GM21367 (cell line): Measurements from ENCODE around the gene SORBS2.

Experiments
- ATAC-seq: cut with Tn5 transposase; IDR thresholded peaks from one replicate; pipeline ENCODE4 v1.9.1; 2021; ENCODE audit not compliant: unreplicated experiment

Gene SORBS2

GRCh38 chr4:185651137-185651677 is 160.8 kb downstream of the SORBS2 start:
- no peak for ATAC-seq

GRCh38 chr4:185648631-185649030 is 163.4 kb downstream of the SORBS2 start:
- no peak for ATAC-seq

- no peak for ATAC-seq
Measured at GRCh38 chr4:185645403-185645802, 166.6 kb downstream of the SORBS2 start.

GRCh38 chr4:185644408-185644807 is 167.6 kb downstream of the SORBS2 start:
- no peak for ATAC-seq

GRCh38 chr4:185642907-185643306 is 169.1 kb downstream of the SORBS2 start:
- ATAC-seq, result no peak

- ATAC-seq, result no peak
Measured at GRCh38 chr4:185640811-185641675, 171.0 kb downstream of the SORBS2 start.

- no peak for ATAC-seq
Measured at GRCh38 chr4:185638548-185639301, 173.3 kb downstream of the SORBS2 start.

- ATAC-seq, result no peak
Measured at GRCh38 chr4:185638093-185638492, 173.9 kb downstream of the SORBS2 start.

GRCh38 chr4:185637163-185637875 is 174.7 kb downstream of the SORBS2 start:
- no peak for ATAC-seq

- no peak for ATAC-seq
Measured at GRCh38 chr4:185634066-185634652, 177.8 kb downstream of the SORBS2 start.

- ATAC-seq, result no peak
Measured at GRCh38 chr4:185626798-185627197, 185.2 kb downstream of the SORBS2 start.

GRCh38 chr4:185625503-185625902 is 186.5 kb downstream of the SORBS2 start:
- no peak for ATAC-seq

GRCh38 chr4:185624259-185624589 is 187.8 kb downstream of the SORBS2 start:
- ATAC-seq, result no peak

GRCh38 chr4:185623444-185624258 is 188.3 kb downstream of the SORBS2 start:
- ATAC-seq, result no peak

- no peak for ATAC-seq
Measured at GRCh38 chr4:185608185-185608584, 203.8 kb downstream of the SORBS2 start.

- no peak for ATAC-seq
Measured at GRCh38 chr4:185602397-185602796, 209.6 kb downstream of the SORBS2 start.

GRCh38 chr4:185600801-185601434 is 211.1 kb downstream of the SORBS2 start:
- no peak for ATAC-seq

GRCh38 chr4:185599553-185600243 is 212.3 kb downstream of the SORBS2 start:
- no peak for ATAC-seq
